K562 (cell line): ENCODE results near the gene BCAM. TPM values are rescaled to one million over a fixed set of nuclear protein-coding genes. Genes with fewer than 3 reads are reported as not detected.

Experiments
- ATAC-seq: fragments of 200-7000 bp; cut with Tn5 transposase; 3 replicates; pipeline ENCODE4 v1.9.1; 2020; ENCODE audit warnings: moderate library complexity
- BruUV-seq: library from RNA; stranded (reverse); fragments of 400-500 nt; replicated peaks from 2 replicates; lab custom pipeline; 2021; lab: Mats Ljungman, UMichigan
- CTCF ChIA-PET: fragments of 300-600 bp; formaldehyde crosslinking; extraction: SDS; loops from one replicate; lab custom pipeline; 2021; ENCODE audit warnings: low intra/inter-chr PET ratio; lab: Yijun Ruan, JAX
- POLR2A ChIA-PET: fragments of 300-600, 350-650 bp; sonication (Branson Sonifier 250); formaldehyde crosslinking; extraction: SDS; loops from one replicate; lab custom pipeline; 2021; ENCODE audit warnings: antibody characterized with exemption, inconsistent platforms; lab: Yijun Ruan, JAX
- DNase-seq, 4 experiments: peaks; one replicate each; pipeline versions ENCODE4 v3.0.0 to v3.0.0-alpha.2; 2011 to 2018; ENCODE audit warnings: low spot score in 3 of 4, mixed read lengths in 3 of 4; ENCODE audit errors: extremely low read depth in 1 of 4
- FAIRE-seq: peaks from 2 replicates; lab custom pipeline; 2011; peaks lifted over from hg19 to GRCh38; lab: Jason Lieb, UNC
- H2AFZ ChIP-seq: 2 replicates; pipeline ENCODE4 v1.6.0; 2011; ENCODE audit warnings: low read depth, low read length, control low read depth, inconsistent platforms
- H3K27ac ChIP-seq: fragments of 200-600 bp; 3 replicates; pipeline ENCODE4 v1.8.0; 2011; ENCODE audit warnings: low read depth, mild to moderate bottlenecking, control low read depth, inconsistent platforms, low read length, moderate library complexity, mixed read lengths; ENCODE audit errors: extremely low read depth
- H3K27me3 ChIP-seq, 2 experiments: fragments of 300-600 bp in 1 of 2; 2 replicates in 1 of 2; 3 replicates in 1 of 2; pipeline versions ENCODE4 v1.6.0 to v1.8.0; 2011; ENCODE audit warnings: inconsistent platforms in 2 of 2, low read length in 2 of 2, mild to moderate bottlenecking in 1 of 2, mixed read lengths in 1 of 2, moderate library complexity in 1 of 2; ENCODE audit not compliant: control insufficient read depth in 2 of 2, insufficient read depth in 2 of 2
- H3K36me3 ChIP-seq: fragments of 300-600 bp; 3 replicates; pipeline ENCODE4 v1.8.0; 2011; ENCODE audit warnings: mild to moderate bottlenecking, low read length, inconsistent platforms; ENCODE audit not compliant: control insufficient read depth, insufficient read depth
- H3K4me1 ChIP-seq, 2 experiments: fragments of 200-600 bp in 1 of 2; replicated peaks in 1 of 2; 2 replicates in 1 of 2; 3 replicates in 1 of 2; pipeline versions ENCODE4 v1.5.1 to v1.8.0; 2011; ENCODE audit warnings: inconsistent platforms in 2 of 2, low read length in 2 of 2, mild to moderate bottlenecking in 1 of 2, mixed read lengths in 1 of 2, moderate library complexity in 1 of 2; ENCODE audit not compliant: control insufficient read depth in 2 of 2, insufficient read depth in 2 of 2
- H3K4me2 ChIP-seq: 2 replicates; pipeline ENCODE4 v1.6.1; 2011; ENCODE audit warnings: low read length, control low read depth, inconsistent platforms, mixed read lengths; ENCODE audit not compliant: insufficient read depth
- H3K4me3 ChIP-seq: fragments of 200-600 bp; sonication (generic), shearing (Covaris generic); 2 replicates; pipeline ENCODE4 v1.5.1; 2016; ENCODE audit warnings: control low read depth, inconsistent platforms
- H3K79me2 ChIP-seq: fragments of 200-600 bp; 3 replicates; pipeline ENCODE4 v1.8.0; 2011; ENCODE audit warnings: low read length, inconsistent platforms; ENCODE audit not compliant: control insufficient read depth, insufficient read depth
- H3K9ac ChIP-seq, 2 experiments: 2 replicates each; pipeline versions ENCODE4 v1.6.0 to v1.6.1; 2011; ENCODE audit warnings: low read depth in 2 of 2, low read length in 2 of 2, control low read depth in 1 of 2, inconsistent platforms in 1 of 2, mild to moderate bottlenecking in 1 of 2, mixed read lengths in 1 of 2; ENCODE audit not compliant: insufficient read depth in 1 of 2
- H3K9me1 ChIP-seq: one replicate; pipeline ENCODE4 v1.6.0; 2011; ENCODE audit warnings: inconsistent platforms, mild to moderate bottlenecking, low read length, moderate library complexity; ENCODE audit not compliant: control insufficient read depth, insufficient read depth
- H3K9me3 ChIP-seq: replicated peaks from 2 replicates; pipeline ENCODE4 v1.5.1; 2011; ENCODE audit warnings: low read depth, low read length, inconsistent platforms; ENCODE audit not compliant: control insufficient read depth, insufficient read depth
- H4K20me1 ChIP-seq: replicated peaks from 2 replicates; pipeline ENCODE4 v1.6.1; 2011; ENCODE audit warnings: low read length, inconsistent platforms, mixed read lengths; ENCODE audit not compliant: control insufficient read depth, insufficient read depth
- CREB3L1 ChIP-seq: fragments of 450-650 bp; IDR thresholded peaks from 2 replicates; pipeline ENCODE4 v1.6.1; 2014; ENCODE audit warnings: low read depth, mild to moderate bottlenecking, moderate library complexity, borderline replicate concordance
- EP300 ChIP-seq: IDR thresholded peaks from 2 replicates; pipeline ENCODE4 v1.6.1; 2012; ENCODE audit warnings: low read length, improper control_type of control experiment
- EWSR1 ChIP-seq: fragments of 450-650 bp; IDR thresholded peaks from 2 replicates; pipeline ENCODE4 v1.6.1; 2018; ENCODE audit warnings: borderline replicate concordance, mild to moderate bottlenecking, low read depth, moderate library complexity; ENCODE audit not compliant: partially characterized antibody
- RBM25 ChIP-seq: fragments of 200-400 bp; formaldehyde crosslinking; IDR thresholded peaks from 2 replicates; pipeline ENCODE4 v1.6.1; 2018; ENCODE audit warnings: low read length, low read depth, moderate library complexity; ENCODE audit not compliant: severe bottlenecking
- SMC3 ChIP-seq: conservative IDR thresholded peaks from 2 replicates; pipeline ENCODE4 v1.6.1; 2011; ENCODE audit warnings: low read depth, low read length, improper control_type of control experiment; ENCODE audit not compliant: insufficient read depth
- SRF ChIP-seq, 2 experiments: fragments of 250-450, 450-650 bp in 1 of 2; sonication (Bioruptor Pico) in 1 of 2; sonication (generic) in 1 of 2; formaldehyde crosslinking; IDR thresholded peaks; 2 replicates each; pipeline versions ENCODE4 v1.5.0 to v1.5.1; 2020 to 2022; ENCODE audit warnings: mild to moderate bottlenecking in 1 of 2, missing genetic modification reagents in 1 of 2
- STAT5B ChIP-seq: fragments of 250-450 bp; sonication (Bioruptor Pico); IDR thresholded peaks from 2 replicates; pipeline ENCODE4 v1.8.0; 2021; ENCODE audit warnings: mild to moderate bottlenecking, inconsistent platforms
- ZFP36 ChIP-seq: fragments of 150-350 bp; IDR thresholded peaks from 2 replicates; pipeline ENCODE4 v1.6.1; 2018; ENCODE audit warnings: low read length, low read depth; ENCODE audit not compliant: partially characterized antibody
- ZNF140 ChIP-seq: fragments of 250-450 bp; sonication (Bioruptor Pico); IDR thresholded peaks from 2 replicates; pipeline ENCODE4 v1.8.0; 2021; ENCODE audit warnings: moderate library complexity, mild to moderate bottlenecking, inconsistent platforms
- WGBS: fragments of 100-300 bp; shearing (Covaris generic); methylation state at CpG from one replicate; pipeline ENCODE4 v1.1.6; 2016; ENCODE audit warnings: low coverage, mixed read lengths; ENCODE audit not compliant: insufficient coverage; ENCODE audit errors: missing lambda C conversion rate; 5-methylcytosine and 5-hydroxymethylcytosine counted together
- in situ Hi-C: fragments of 300-500 bp; cut with MboI; formaldehyde crosslinking; loops from 4 replicates; pipeline ENCODE4 v1.15.0; 2018; ENCODE audit warnings: inconsistent platforms, mixed read lengths
- intact Hi-C: fragments of 100-400 bp; cut with micrococcal nuclease; formaldehyde crosslinking; loops from 2 replicates; pipeline ENCODE4 v1.14.2; 2022
- polyA plus RNA-seq, 8 experiments: library from polyadenylated mRNA; depleted of rRNA in 4 of 8; stranded (reverse) in 5 of 8; unstranded in 3 of 8; fragments of >200 nt; fragmentation: Nextera tagmentation in 2 of 8; fragmentation: Illumina TruSeq in 1 of 8; extraction: Ambion mirVana in 2 of 8; extraction: Trizol in 1 of 8; gene quantifications; 2 replicates each; pipeline versions ENCODE4 v1.2.1 to v1.2.3, GENCODE V29; 2011 to 2014; ENCODE audit warnings: inconsistent platforms in 1 of 8, missing spikeins in 1 of 8
- total RNA-seq, 7 experiments: library from RNA; depleted of rRNA in 6 of 7; stranded (reverse); fragments of >200 nt in 6 of 7; fragmentation: Illumina TruSeq in 2 of 7; extraction: Trizol in 2 of 7; gene quantifications; 2 replicates each; pipeline versions ENCODE4 v1.2.1 to v1.2.3, GENCODE V29; 2011 to 2021; ENCODE audit warnings: low replicate concordance in 1 of 7
- TF ChIP-seq, protein P1 (sequence below): sonication (generic); formaldehyde crosslinking; IDR thresholded peaks from 2 replicates; pipeline ENCODE4 v1.8.1; 2022; ENCODE audit warnings: missing genetic modification reagents
- TF ChIP-seq, protein P2 (sequence below): fragments of 250-450 bp; sonication (Bioruptor Pico); IDR thresholded peaks from 2 replicates; pipeline ENCODE4 v1.5.0; 2021; ENCODE audit warnings: mild to moderate bottlenecking, borderline replicate concordance
- TF ChIP-seq, protein P3 (sequence below): fragments of 250-450 bp; sonication (Bioruptor Pico); IDR thresholded peaks from 2 replicates; pipeline ENCODE4 v1.5.0; 2020; ENCODE audit warnings: mild to moderate bottlenecking, borderline replicate concordance
- TF ChIP-seq, protein P4 (sequence below): sonication (generic); formaldehyde crosslinking; IDR thresholded peaks from 2 replicates; pipeline ENCODE4 v1.8.0; 2023; ENCODE audit warnings: mild to moderate bottlenecking, missing genetic modification reagents

BCAM gene
- total and polyA plus RNA-seq, 9 of the 15 experiments (the other 6 are each of a cell fraction or from before 2014, with no cell fraction given) = 0.07 to 1.3 (median 0.33) TPM; not detected in 2

- CTCF ChIA-PET = no interaction called here
- Histone ChIP-seq H3K9ac (no peak overlapping the region; a peak in 1 of 4 replicates), H3K27me3 (no peaks in the 10 kb centered on the region), H3K79me2 (no peaks in the 10 kb centered on the region), H2AFZ (no peak overlapping the region), H3K36me3 (no peaks in the 10 kb centered on the region), H3K4me3 (no peak overlapping the region), H3K9me1 (no peaks in the 10 kb centered on the region), H3K9me3 (no peaks in the 10 kb centered on the region), H3K4me2 (no peak overlapping the region), H4K20me1 (no peaks in the 10 kb centered on the region), H3K27ac (no peak overlapping the region), H3K4me1 (no peaks in the 10 kb centered on the region; a peak in 2 of 5 replicates)
- intact Hi-C loops = no loop called here
- no peak for ATAC-seq
- POLR2A ChIA-PET = no interaction called here
- 56% methylated on average over 13 of the region's 13 CpGs for WGBS
- no TSS peak for BruUV-seq
- no peak for FAIRE-seq
- no peak for DNase-seq
- in situ Hi-C loops = loop anchor here (5.0 kb wide), 1 partner anchor 52 kb away; no protein-coding TSS in a partner anchor
- TF ChIP-seq EP300 = no peak
- TF ChIP-seq ZFP36 = peak; percentile 35
- TF ChIP-seq STAT5B = no peak
- TF ChIP-seq, protein P1, sequence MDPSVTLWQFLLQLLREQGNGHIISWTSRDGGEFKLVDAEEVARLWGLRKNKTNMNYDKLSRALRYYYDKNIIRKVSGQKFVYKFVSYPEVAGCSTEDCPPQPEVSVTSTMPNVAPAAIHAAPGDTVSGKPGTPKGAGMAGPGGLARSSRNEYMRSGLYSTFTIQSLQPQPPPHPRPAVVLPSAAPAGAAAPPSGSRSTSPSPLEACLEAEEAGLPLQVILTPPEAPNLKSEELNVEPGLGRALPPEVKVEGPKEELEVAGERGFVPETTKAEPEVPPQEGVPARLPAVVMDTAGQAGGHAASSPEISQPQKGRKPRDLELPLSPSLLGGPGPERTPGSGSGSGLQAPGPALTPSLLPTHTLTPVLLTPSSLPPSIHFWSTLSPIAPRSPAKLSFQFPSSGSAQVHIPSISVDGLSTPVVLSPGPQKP (CRISPR knock-in tag) = no peak
- no peak for TF ChIP-seq EWSR1
- no peak for TF ChIP-seq ZNF140 (CRISPR knock-in tag)
- no peak for TF ChIP-seq SMC3
- TF ChIP-seq, protein P2, sequence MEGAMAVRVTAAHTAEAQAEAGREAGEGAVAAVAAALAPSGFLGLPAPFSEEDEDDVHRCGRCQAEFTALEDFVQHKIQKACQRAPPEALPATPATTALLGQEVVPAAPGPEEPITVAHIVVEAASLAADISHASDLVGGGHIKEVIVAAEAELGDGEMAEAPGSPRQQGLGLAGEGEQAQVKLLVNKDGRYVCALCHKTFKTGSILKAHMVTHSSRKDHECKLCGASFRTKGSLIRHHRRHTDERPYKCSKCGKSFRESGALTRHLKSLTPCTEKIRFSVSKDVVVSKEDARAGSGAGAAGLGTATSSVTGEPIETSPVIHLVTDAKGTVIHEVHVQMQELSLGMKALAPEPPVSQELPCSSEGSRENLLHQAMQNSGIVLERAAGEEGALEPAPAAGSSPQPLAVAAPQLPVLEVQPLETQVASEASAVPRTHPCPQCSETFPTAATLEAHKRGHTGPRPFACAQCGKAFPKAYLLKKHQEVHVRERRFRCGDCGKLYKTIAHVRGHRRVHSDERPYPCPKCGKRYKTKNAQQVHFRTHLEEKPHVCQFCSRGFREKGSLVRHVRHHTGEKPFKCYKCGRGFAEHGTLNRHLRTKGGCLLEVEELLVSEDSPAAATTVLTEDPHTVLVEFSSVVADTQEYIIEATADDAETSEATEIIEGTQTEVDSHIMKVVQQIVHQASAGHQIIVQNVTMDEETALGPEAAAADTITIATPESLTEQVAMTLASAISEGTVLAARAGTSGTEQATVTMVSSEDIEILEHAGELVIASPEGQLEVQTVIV = no peak
- TF ChIP-seq, protein P3, sequence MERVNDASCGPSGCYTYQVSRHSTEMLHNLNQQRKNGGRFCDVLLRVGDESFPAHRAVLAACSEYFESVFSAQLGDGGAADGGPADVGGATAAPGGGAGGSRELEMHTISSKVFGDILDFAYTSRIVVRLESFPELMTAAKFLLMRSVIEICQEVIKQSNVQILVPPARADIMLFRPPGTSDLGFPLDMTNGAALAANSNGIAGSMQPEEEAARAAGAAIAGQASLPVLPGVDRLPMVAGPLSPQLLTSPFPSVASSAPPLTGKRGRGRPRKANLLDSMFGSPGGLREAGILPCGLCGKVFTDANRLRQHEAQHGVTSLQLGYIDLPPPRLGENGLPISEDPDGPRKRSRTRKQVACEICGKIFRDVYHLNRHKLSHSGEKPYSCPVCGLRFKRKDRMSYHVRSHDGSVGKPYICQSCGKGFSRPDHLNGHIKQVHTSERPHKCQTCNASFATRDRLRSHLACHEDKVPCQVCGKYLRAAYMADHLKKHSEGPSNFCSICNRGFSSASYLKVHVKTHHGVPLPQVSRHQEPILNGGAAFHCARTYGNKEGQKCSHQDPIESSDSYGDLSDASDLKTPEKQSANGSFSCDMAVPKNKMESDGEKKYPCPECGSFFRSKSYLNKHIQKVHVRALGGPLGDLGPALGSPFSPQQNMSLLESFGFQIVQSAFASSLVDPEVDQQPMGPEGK (CRISPR knock-in tag) = no peak
- TF ChIP-seq, protein P4, sequence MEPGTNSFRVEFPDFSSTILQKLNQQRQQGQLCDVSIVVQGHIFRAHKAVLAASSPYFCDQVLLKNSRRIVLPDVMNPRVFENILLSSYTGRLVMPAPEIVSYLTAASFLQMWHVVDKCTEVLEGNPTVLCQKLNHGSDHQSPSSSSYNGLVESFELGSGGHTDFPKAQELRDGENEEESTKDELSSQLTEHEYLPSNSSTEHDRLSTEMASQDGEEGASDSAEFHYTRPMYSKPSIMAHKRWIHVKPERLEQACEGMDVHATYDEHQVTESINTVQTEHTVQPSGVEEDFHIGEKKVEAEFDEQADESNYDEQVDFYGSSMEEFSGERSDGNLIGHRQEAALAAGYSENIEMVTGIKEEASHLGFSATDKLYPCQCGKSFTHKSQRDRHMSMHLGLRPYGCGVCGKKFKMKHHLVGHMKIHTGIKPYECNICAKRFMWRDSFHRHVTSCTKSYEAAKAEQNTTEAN (CRISPR knock-in tag) = no peak
- peak; percentile 29 for TF ChIP-seq RBM25
- TF ChIP-seq SRF (CRISPR knock-in tag; IDR thresholded peaks at IDR 0.05) = no peak
- TF ChIP-seq CREB3L1 = no peak
These were observed 18.9 kb upstream of the BCAM start for GRCh38 chr19:44789943-44790483.
